Activated naive CD8-positive, alpha-beta T cell treated with anti-CD3 and anti-CD28 coated beads, Interleukin-2, amount 10 ng/mL, durations not matched to agents 7 days and 5 days (primary cell): ENCODE measurements around the gene DTYMK. TPM values are rescaled to one million over a fixed set of nuclear protein-coding genes. Genes with fewer than 3 reads are reported as not detected.

Source experiments
- ATAC-seq: fragments of 150-1000 bp; cut with Tn5 transposase; one replicate; pipeline ENCODE4 v1.10.0; 2021; ENCODE audit warnings: low read depth, moderate library complexity
- POLR2A ChIA-PET: fragments of 350-600 bp; sonication (Branson Sonifier 250); formaldehyde crosslinking; loops from one replicate; lab custom pipeline; 2021; ENCODE audit warnings: antibody characterized with exemption; lab: Charles Lee
- DNase-seq: peaks from one replicate; pipeline ENCODE4 v3.0.0; 2021
- H3K27ac Mint-ChIP-seq: one replicate; pipeline ENCODE4 v1.8.0; 2022; ENCODE audit warnings: mild to moderate bottlenecking, mixed read lengths
- H3K27me3 Mint-ChIP-seq: one replicate; pipeline ENCODE4 v1.8.0; 2022; ENCODE audit warnings: mild to moderate bottlenecking, moderate library complexity, mixed read lengths
- H3K36me3 Mint-ChIP-seq: one replicate; pipeline ENCODE4 v1.8.0; 2021; ENCODE audit warnings: mild to moderate bottlenecking, mixed read lengths
- H3K4me1 Mint-ChIP-seq: one replicate; pipeline ENCODE4 v1.8.0; 2021; ENCODE audit warnings: mixed read lengths
- H3K4me3 Mint-ChIP-seq: one replicate; pipeline ENCODE4 v1.8.0; 2022; ENCODE audit warnings: mild to moderate bottlenecking, moderate library complexity, mixed read lengths
- H3K9me3 Mint-ChIP-seq: one replicate; pipeline ENCODE4 v1.8.0; 2021; ENCODE audit warnings: mixed read lengths
- total RNA-seq, 2 experiments: library from RNA; stranded (reverse); gene quantifications; one replicate each; pipeline ENCODE4 v1.2.3, GENCODE V29; 2021

The DTYMK gene
- total RNA-seq, 2 experiments from 2014 or later = 56.5 to 67.9 TPM

GRCh38 chr2:241724975-241725870, 38.6 kb upstream of the DTYMK start:
- H3K27me3 Mint-ChIP-seq = no peaks in the 10 kb centered on the region
- H3K27ac Mint-ChIP-seq = no peak overlapping the region
- peaks cover 3% of the 10 kb centered on the region for H3K9me3 Mint-ChIP-seq
- no peak overlapping the region for H3K4me3 Mint-ChIP-seq
- peaks cover 26% of the 10 kb centered on the region for H3K36me3 Mint-ChIP-seq
- H3K4me1 Mint-ChIP-seq = no peaks in the 10 kb centered on the region
- ATAC-seq (no peak), DNase-seq (no peak)
- POLR2A ChIA-PET = interaction anchor here (0.9 kb wide), 1 partner anchor 8 kb away, joined by 5 read pairs; no protein-coding TSS in a partner anchor

- DNase-seq (no peak), ATAC-seq (no peak)
- Mint-ChIP-seq H3K4me3 (no peak overlapping the region), H3K36me3 (peaks cover 26% of the 10 kb centered on the region), H3K27ac (no peak overlapping the region), H3K4me1 (no peaks in the 10 kb centered on the region), H3K27me3 (no peaks in the 10 kb centered on the region), H3K9me3 (peaks cover 3% of the 10 kb centered on the region)
- POLR2A ChIA-PET = interaction anchor here (0.9 kb wide), 1 partner anchor 9 kb away, joined by 5 read pairs; no protein-coding TSS in a partner anchor
Measured at GRCh38 chr2:241724259-241724974, 37.8 kb upstream of the DTYMK start.

- peaks cover 28% of the 10 kb centered on the region for H3K36me3 Mint-ChIP-seq
- ATAC-seq (no peak), DNase-seq (no peak)
- no peak overlapping the region for H3K27ac Mint-ChIP-seq
- H3K9me3 Mint-ChIP-seq = peaks cover 3% of the 10 kb centered on the region
- H3K27me3 Mint-ChIP-seq = no peaks in the 10 kb centered on the region
- no peaks in the 10 kb centered on the region for H3K4me1 Mint-ChIP-seq
- H3K4me3 Mint-ChIP-seq = no peak overlapping the region
- POLR2A ChIA-PET = no interaction called here
Measured at GRCh38 chr2:241722896-241723454, 36.4 kb upstream of the DTYMK start.

GRCh38 chr2:241721852-241722251, 35.2 kb upstream of the DTYMK start:
- no peak overlapping the region for H3K27ac Mint-ChIP-seq
- peaks cover 28% of the 10 kb centered on the region for H3K36me3 Mint-ChIP-seq
- no peaks in the 10 kb centered on the region for H3K27me3 Mint-ChIP-seq
- ATAC-seq (no peak), DNase-seq (no peak)
- H3K9me3 Mint-ChIP-seq = peaks cover 3% of the 10 kb centered on the region
- POLR2A ChIA-PET = no interaction called here
- H3K4me1 Mint-ChIP-seq = no peaks in the 10 kb centered on the region
- no peak overlapping the region for H3K4me3 Mint-ChIP-seq

- no peak overlapping the region for H3K27ac Mint-ChIP-seq
- H3K9me3 Mint-ChIP-seq = peaks cover 3% of the 10 kb centered on the region
- peaks cover 34% of the 10 kb centered on the region for H3K36me3 Mint-ChIP-seq
- H3K4me1 Mint-ChIP-seq = no peaks in the 10 kb centered on the region
- no peak for ATAC-seq
- DNase-seq = no peak
- POLR2A ChIA-PET = no interaction called here
- H3K27me3 Mint-ChIP-seq = no peaks in the 10 kb centered on the region
- H3K4me3 Mint-ChIP-seq = no peak overlapping the region
Measured at GRCh38 chr2:241720560-241720959, 33.9 kb upstream of the DTYMK start.

GRCh38 chr2:241720099-241720498, 33.5 kb upstream of the DTYMK start:
- no peak overlapping the region for H3K27ac Mint-ChIP-seq
- peaks cover 34% of the 10 kb centered on the region for H3K36me3 Mint-ChIP-seq
- no peak overlapping the region for H3K4me3 Mint-ChIP-seq
- no peaks in the 10 kb centered on the region for H3K27me3 Mint-ChIP-seq
- POLR2A ChIA-PET = no interaction called here
- DNase-seq = no peak
- ATAC-seq = no peak
- H3K9me3 Mint-ChIP-seq = peaks cover 3% of the 10 kb centered on the region
- H3K4me1 Mint-ChIP-seq = no peaks in the 10 kb centered on the region

GRCh38 chr2:241719093-241719492, 32.5 kb upstream of the DTYMK start:
- ATAC-seq (no peak), DNase-seq (no peak)
- Mint-ChIP-seq H3K4me1 (no peaks in the 10 kb centered on the region), H3K9me3 (peaks cover 3% of the 10 kb centered on the region), H3K27me3 (no peaks in the 10 kb centered on the region), H3K27ac (no peak overlapping the region), H3K36me3 (peaks cover 37% of the 10 kb centered on the region), H3K4me3 (no peak overlapping the region)
- POLR2A ChIA-PET = interaction anchor here (0.5 kb wide), 1 partner anchor 162 kb away, joined by 3 read pairs; no protein-coding TSS in a partner anchor

- Mint-ChIP-seq H3K27ac (no peak overlapping the region), H3K27me3 (no peaks in the 10 kb centered on the region), H3K36me3 (peaks cover 47% of the 10 kb centered on the region), H3K4me3 (no peak overlapping the region), H3K4me1 (no peaks in the 10 kb centered on the region), H3K9me3 (peaks cover 2% of the 10 kb centered on the region)
- POLR2A ChIA-PET = interaction anchor here (0.7 to 1.2 kb wide), 2 partner anchors 22 to 150 kb away, joined by 4 to 8 read pairs; partner anchors contain the start of gene DTYMK
- ATAC-seq (no peak), DNase-seq (no peak)
Measured at GRCh38 chr2:241708879-241709278, 22.3 kb upstream of the DTYMK start.

- H3K27me3 Mint-ChIP-seq = no peaks in the 10 kb centered on the region
- no peak overlapping the region for H3K27ac Mint-ChIP-seq
- H3K36me3 Mint-ChIP-seq = peaks cover 43% of the 10 kb centered on the region
- peaks cover 10% of the 10 kb centered on the region for H3K4me1 Mint-ChIP-seq
- peaks cover 2% of the 10 kb centered on the region for H3K9me3 Mint-ChIP-seq
- ATAC-seq = no peak
- POLR2A ChIA-PET = interaction anchor here (1.0 kb wide), 1 partner anchor 18 kb away, joined by 4 read pairs; no protein-coding TSS in a partner anchor
- H3K4me3 Mint-ChIP-seq = no peak overlapping the region
- no peak for DNase-seq
Measured at GRCh38 chr2:241706537-241706936, 19.9 kb upstream of the DTYMK start.

GRCh38 chr2:241703032-241703604, 16.5 kb upstream of the DTYMK start:
- no peak for DNase-seq
- Mint-ChIP-seq H3K36me3 (peaks cover 30% of the 10 kb centered on the region), H3K27ac (peak overlapping the region; percentile 79), H3K4me1 (peaks cover 15% of the 10 kb centered on the region), H3K27me3 (no peaks in the 10 kb centered on the region), H3K4me3 (peak overlapping the region; percentile 86), H3K9me3 (peaks cover 2% of the 10 kb centered on the region)
- POLR2A ChIA-PET = interaction anchor here (0.8 to 4.1 kb wide), 6 partner anchors 10 to 175 kb away, joined by 3 to 62 read pairs (median 6); partner anchors contain the start of genes ATG4B, D2HGDH and DTYMK
- no peak for ATAC-seq

GRCh38 chr2:241702155-241703031, 15.8 kb upstream of the DTYMK start:
- H3K36me3 Mint-ChIP-seq = peaks cover 23% of the 10 kb centered on the region
- peak overlapping the region; percentile 86 for H3K4me3 Mint-ChIP-seq
- POLR2A ChIA-PET = interaction anchor here (0.8 to 4.1 kb wide), 15 partner anchors 10 to 1116 kb away, joined by 3 to 62 read pairs (median 3); partner anchors contain the start of genes ATG4B, D2HGDH, DTYMK and PASK
- H3K27ac Mint-ChIP-seq = peak overlapping the region; percentile 79
- peaks cover 2% of the 10 kb centered on the region for H3K9me3 Mint-ChIP-seq
- ATAC-seq (peak; percentile 74), DNase-seq (peak; percentile 94)
- peaks cover 15% of the 10 kb centered on the region for H3K4me1 Mint-ChIP-seq
- no peaks in the 10 kb centered on the region for H3K27me3 Mint-ChIP-seq
